Measurements from ENCODE around the gene PRKCG. TPM values are rescaled to one million over a fixed set of nuclear protein-coding genes. Genes with fewer than 3 reads are reported as not detected.
"Not testable (repeated sequence)": the region's sequence is repeated elsewhere in the genome, so short reads cannot be mapped to it uniquely, and the experiment has no call there.

The PRKCG gene
- total and polyA plus RNA-seq, 2 experiments from 2014 or later, result 0.18 TPM; not detected in 1

- no peak overlapping the region for H3K4me2 ChIP-seq
- H3K9me3 ChIP-seq (ENCODE audit: low read depth), result no peaks in the 10 kb centered on the region
- H3K4me1 ChIP-seq (ENCODE audit: insufficient read depth), result no peaks in the 10 kb centered on the region
- TF ChIP-seq CTCF (IDR thresholded peaks at IDR 0.05; ENCODE audit: poor library complexity) (no peak), EZH2phosphoT487 (IDR thresholded peaks at IDR 0.05; ENCODE audit: low read depth, severe bottlenecking, unreplicated experiment) (no peak), EZH2 (IDR thresholded peaks at IDR 0.05; ENCODE audit: borderline replicate concordance) (no peak)
- no peak for DNase-seq (ENCODE audit: low spot score)
- H3K9me2 ChIP-seq (replicated peaks; ENCODE audit: insufficient read depth), result no peaks in the 10 kb centered on the region
- H3K4me3 ChIP-seq, result no peak overlapping the region
- H2AFZ ChIP-seq, result no peak overlapping the region
- peaks cover 64% of the 10 kb centered on the region for H3K27me3 ChIP-seq
- H3K79me2 ChIP-seq, result no peaks in the 10 kb centered on the region
- WGBS (ENCODE audit: low lambda C conversion rate, missing lambda C conversion rate), result 86% methylated on average over 4 of the region's 4 CpGs
- no peaks in the 10 kb centered on the region for H3K36me3 ChIP-seq (replicated peaks; ENCODE audit: insufficient read depth, low read depth)
- H3K27ac ChIP-seq, result no peak overlapping the region
- no peaks in the 10 kb centered on the region for H4K20me1 ChIP-seq (ENCODE audit: insufficient read depth, poor library complexity, severe bottlenecking)
Observed at GRCh38 chr19:53944933-53945332, 62.9 kb downstream of the PRKCG start.

- DNase-seq (ENCODE audit: low spot score), result no peak
- no peaks in the 10 kb centered on the region for H3K9me3 ChIP-seq (ENCODE audit: low read depth)
- H3K4me3 ChIP-seq, result no peak overlapping the region
- no peak overlapping the region for H2AFZ ChIP-seq
- H3K4me1 ChIP-seq (ENCODE audit: insufficient read depth), result no peaks in the 10 kb centered on the region
- no peaks in the 10 kb centered on the region for H4K20me1 ChIP-seq (ENCODE audit: insufficient read depth, poor library complexity, severe bottlenecking)
- no peak for TF ChIP-seq EZH2 (IDR thresholded peaks at IDR 0.05; ENCODE audit: borderline replicate concordance)
- TF ChIP-seq EZH2phosphoT487 (IDR thresholded peaks at IDR 0.05; ENCODE audit: low read depth, severe bottlenecking, unreplicated experiment), result no peak
- TF ChIP-seq CTCF (IDR thresholded peaks at IDR 0.05; ENCODE audit: poor library complexity), result no peak
- 37% methylated on average over 9 of the region's 9 CpGs for WGBS (ENCODE audit: low lambda C conversion rate, missing lambda C conversion rate)
- no peaks in the 10 kb centered on the region for H3K9me2 ChIP-seq (replicated peaks; ENCODE audit: insufficient read depth)
- H3K36me3 ChIP-seq (replicated peaks; ENCODE audit: insufficient read depth, low read depth), result no peaks in the 10 kb centered on the region
- H3K27me3 ChIP-seq, result peaks cover 59% of the 10 kb centered on the region
- H3K4me2 ChIP-seq, result no peak overlapping the region
- no peak overlapping the region for H3K27ac ChIP-seq
- no peaks in the 10 kb centered on the region for H3K79me2 ChIP-seq
Observed at GRCh38 chr19:53945441-53945840, 63.4 kb downstream of the PRKCG start.

- no peak for TF ChIP-seq CTCF (IDR thresholded peaks at IDR 0.05; ENCODE audit: poor library complexity)
- no peak for TF ChIP-seq EZH2 (IDR thresholded peaks at IDR 0.05; ENCODE audit: borderline replicate concordance)
- TF ChIP-seq EZH2phosphoT487 (IDR thresholded peaks at IDR 0.05; ENCODE audit: low read depth, severe bottlenecking, unreplicated experiment), result no peak
- Histone ChIP-seq H3K4me3 (no peak overlapping the region), H3K9me2 (replicated peaks; ENCODE audit: insufficient read depth) (no peaks in the 10 kb centered on the region), H3K4me1 (ENCODE audit: insufficient read depth) (no peaks in the 10 kb centered on the region), H2AFZ (no peak overlapping the region), H3K9me3 (ENCODE audit: low read depth) (no peaks in the 10 kb centered on the region), H3K27ac (no peak overlapping the region), H3K79me2 (no peaks in the 10 kb centered on the region), H3K4me2 (no peak overlapping the region), H3K36me3 (replicated peaks; ENCODE audit: insufficient read depth, low read depth) (no peaks in the 10 kb centered on the region), H4K20me1 (ENCODE audit: insufficient read depth, poor library complexity, severe bottlenecking) (no peaks in the 10 kb centered on the region), H3K27me3 (peaks cover 56% of the 10 kb centered on the region)
- DNase-seq (ENCODE audit: low spot score), result no peak
- WGBS (ENCODE audit: low lambda C conversion rate, missing lambda C conversion rate), result 96% methylated on average over 2 of the region's 2 CpGs
Observed at GRCh38 chr19:53945998-53946397, 64.0 kb downstream of the PRKCG start.

GRCh38 chr19:53947624-53948023 lies 65.6 kb downstream of the PRKCG start:
- H4K20me1 ChIP-seq (ENCODE audit: insufficient read depth, poor library complexity, severe bottlenecking), result no peaks in the 10 kb centered on the region
- H3K79me2 ChIP-seq, result no peaks in the 10 kb centered on the region
- 66% methylated on average over 5 of the region's 5 CpGs for WGBS (ENCODE audit: low lambda C conversion rate, missing lambda C conversion rate)
- no peaks in the 10 kb centered on the region for H3K4me1 ChIP-seq (ENCODE audit: insufficient read depth)
- peaks cover 44% of the 10 kb centered on the region for H3K27me3 ChIP-seq
- TF ChIP-seq EZH2phosphoT487 (IDR thresholded peaks at IDR 0.05; ENCODE audit: low read depth, severe bottlenecking, unreplicated experiment), result no peak
- no peak for TF ChIP-seq CTCF (IDR thresholded peaks at IDR 0.05; ENCODE audit: poor library complexity)
- no peak for TF ChIP-seq EZH2 (IDR thresholded peaks at IDR 0.05; ENCODE audit: borderline replicate concordance)
- no peak overlapping the region for H3K4me2 ChIP-seq
- H3K27ac ChIP-seq, result no peak overlapping the region
- no peaks in the 10 kb centered on the region for H3K9me3 ChIP-seq (ENCODE audit: low read depth)
- no peak overlapping the region for H2AFZ ChIP-seq
- H3K9me2 ChIP-seq (replicated peaks; ENCODE audit: insufficient read depth), result no peaks in the 10 kb centered on the region
- DNase-seq (ENCODE audit: low spot score), result no peak
- H3K4me3 ChIP-seq, result no peak overlapping the region
- no peaks in the 10 kb centered on the region for H3K36me3 ChIP-seq (replicated peaks; ENCODE audit: insufficient read depth, low read depth)

GRCh38 chr19:53948611-53949010 lies 66.6 kb downstream of the PRKCG start:
- H2AFZ ChIP-seq; H4K20me1 ChIP-seq (ENCODE audit: insufficient read depth, poor library complexity, severe bottlenecking); H3K9me2 ChIP-seq (replicated peaks; ENCODE audit: insufficient read depth); H3K27ac ChIP-seq; H3K4me2 ChIP-seq; DNase-seq (ENCODE audit: low spot score); H3K36me3 ChIP-seq (replicated peaks; ENCODE audit: insufficient read depth, low read depth); H3K4me3 ChIP-seq; H3K79me2 ChIP-seq; H3K4me1 ChIP-seq (ENCODE audit: insufficient read depth); H3K9me3 ChIP-seq (ENCODE audit: low read depth): not testable (repeated sequence)
- 72% methylated on average over 5 of the region's 5 CpGs for WGBS (ENCODE audit: low lambda C conversion rate, missing lambda C conversion rate)
- H3K27me3 ChIP-seq, result peaks cover 37% of the 10 kb centered on the region

All from hepatocyte (in vitro differentiated cells).